Neural crest cell (in vitro differentiated cells): ENCODE data around the gene SVIL. TPM values are rescaled to one million over a fixed set of nuclear protein-coding genes. Genes with fewer than 3 reads are reported as not detected.
A peak's percentile ranks its signal among the peaks of the same experiment; 100 is the strongest.

Experiments used
- DNase-seq: peaks from one replicate; pipeline ENCODE4 v3.0.0; 2021; ENCODE audit warnings: low read depth, mixed read lengths, low spot score
- H3K27ac Mint-ChIP-seq: one replicate; pipeline ENCODE4 v1.8.0; 2021; ENCODE audit warnings: mild to moderate bottlenecking, mixed read lengths; ENCODE audit not compliant: unreplicated experiment
- H3K27me3 Mint-ChIP-seq: 2 replicates; pipeline ENCODE4 v1.8.0; 2021; ENCODE audit warnings: low read depth, mild to moderate bottlenecking, mixed read lengths
- H3K36me3 Mint-ChIP-seq: 2 replicates; pipeline ENCODE4 v1.8.0; 2021; ENCODE audit warnings: low read depth, mild to moderate bottlenecking, mixed read lengths
- H3K4me1 Mint-ChIP-seq: 2 replicates; pipeline ENCODE4 v1.8.0; 2021; ENCODE audit warnings: mixed read lengths
- H3K4me3 Mint-ChIP-seq: one replicate; pipeline ENCODE4 v1.8.0; 2021; ENCODE audit warnings: mild to moderate bottlenecking, mixed read lengths
- H3K9me3 Mint-ChIP-seq: 2 replicates; pipeline ENCODE4 v1.8.0; 2021; ENCODE audit warnings: mixed read lengths
- CTCF ChIP-seq: fragments of 200-600 bp; sonication (generic); conservative IDR thresholded peaks from 2 replicates; pipeline ENCODE4 v1.5.0; 2021; ENCODE audit warnings: antibody characterized with exemption, mild to moderate bottlenecking
- total RNA-seq: library from RNA; stranded (reverse); gene quantifications from 2 replicates; pipeline ENCODE4 v1.2.1, GENCODE V29; 2021

Gene SVIL
- total RNA-seq, 1 donor from 2014 or later, result 57.5 TPM

DNA sequence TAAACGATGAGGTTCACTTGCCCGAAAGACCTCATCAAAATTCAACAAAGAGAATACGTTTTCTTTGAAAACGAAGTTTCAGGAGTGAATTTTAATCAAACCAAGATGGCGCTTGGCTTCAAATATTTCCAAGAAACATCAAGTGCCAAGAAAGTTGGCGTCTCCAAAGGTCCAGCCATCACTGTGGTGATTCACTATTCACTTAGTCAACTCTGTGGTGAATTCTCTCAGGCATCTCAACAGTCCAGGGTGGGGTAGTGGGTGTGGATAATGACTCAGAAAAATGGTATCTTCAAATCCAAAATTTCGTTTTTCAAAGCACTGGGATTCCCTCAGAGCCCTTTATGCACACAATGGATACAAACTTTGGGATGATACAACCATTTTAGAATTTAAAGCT lies 133.1 kb downstream of the SVIL start:
- DNase-seq, result no peak
- Mint-ChIP-seq H3K36me3 (peaks cover 26% of the 10 kb centered on the region), H3K4me1 (peaks cover 26% of the 10 kb centered on the region), H3K27me3 (no peaks in the 10 kb centered on the region), H3K4me3 (no peak overlapping the region), H3K9me3 (peaks cover 7% of the 10 kb centered on the region), H3K27ac (no peak overlapping the region)
- TF ChIP-seq CTCF, result no peak

DNA sequence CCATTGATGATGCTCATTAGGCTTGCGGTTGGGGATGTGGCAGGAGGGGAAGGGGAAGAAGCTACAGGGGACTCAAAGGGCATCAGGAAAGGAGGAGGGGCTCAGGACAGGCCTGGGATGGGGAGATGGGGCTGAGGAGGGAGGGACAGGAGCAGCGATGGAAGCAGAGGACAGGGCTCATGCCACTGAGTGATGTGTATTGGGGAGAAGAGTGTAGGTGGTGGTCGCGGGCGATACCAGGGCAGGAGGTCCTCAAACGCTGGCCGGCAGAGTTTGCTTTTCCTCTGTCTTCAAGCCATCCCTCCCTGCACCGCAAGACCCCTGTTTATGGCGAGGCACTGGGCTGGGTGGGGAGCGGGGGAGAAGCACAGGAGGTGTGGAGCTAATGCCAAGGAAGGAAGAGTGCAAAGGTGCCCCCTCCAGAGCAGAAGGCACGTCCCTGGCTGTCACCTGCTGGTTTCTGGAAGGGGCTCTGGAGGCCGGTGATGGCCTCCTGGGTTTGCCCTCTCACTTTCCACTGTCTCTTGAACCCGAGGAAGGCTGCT lies 134.7 kb downstream of the SVIL start:
- Mint-ChIP-seq H3K36me3 (peaks cover 21% of the 10 kb centered on the region), H3K27me3 (no peaks in the 10 kb centered on the region), H3K9me3 (peaks cover 4% of the 10 kb centered on the region), H3K4me3 (peak overlapping the region; percentile 6), H3K27ac (no peak overlapping the region), H3K4me1 (peaks cover 33% of the 10 kb centered on the region)
- TF ChIP-seq CTCF, result no peak
- no peak for DNase-seq

GRCh38 chr10:29496341-29497162 lies 138.2 kb downstream of the SVIL start:
- TF ChIP-seq CTCF, result peak; percentile 92
- Mint-ChIP-seq H3K27me3 (no peaks in the 10 kb centered on the region), H3K27ac (no peak overlapping the region)

DNA sequence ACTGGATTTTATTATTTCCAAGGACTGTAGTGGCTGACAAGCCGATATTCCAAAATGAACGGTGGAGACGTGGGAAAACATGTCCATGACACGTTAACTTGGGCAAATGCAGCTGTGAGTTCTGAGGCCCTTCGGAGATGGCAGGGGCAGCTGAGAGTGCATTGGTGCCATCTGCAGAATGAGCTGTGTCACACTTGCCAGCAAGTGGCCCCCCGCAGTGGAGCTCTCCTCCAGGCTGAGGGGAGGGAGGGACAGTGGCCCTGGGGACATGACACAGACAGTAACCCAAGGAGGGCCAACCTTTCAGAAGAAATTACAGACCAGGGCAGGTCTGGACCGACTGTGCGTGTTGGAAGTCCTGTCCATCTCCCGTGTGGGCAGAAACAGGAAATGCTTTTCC lies 139.4 kb downstream of the SVIL start:
- Mint-ChIP-seq H3K4me1 (peaks cover 11% of the 10 kb centered on the region), H3K27me3 (no peaks in the 10 kb centered on the region), H3K36me3 (peaks cover 18% of the 10 kb centered on the region), H3K9me3 (no peaks in the 10 kb centered on the region), H3K27ac (no peak overlapping the region), H3K4me3 (no peak overlapping the region)
- no peak for DNase-seq
- TF ChIP-seq CTCF, result no peak

More at GRCh38 chr10:29496341-29497162, 138.2 kb downstream of the SVIL start:
- H3K4me1 Mint-ChIP-seq, result peaks cover 11% of the 10 kb centered on the region
- H3K9me3 Mint-ChIP-seq, result no peaks in the 10 kb centered on the region
- H3K4me3 Mint-ChIP-seq, result no peak overlapping the region
- H3K36me3 Mint-ChIP-seq, result peaks cover 12% of the 10 kb centered on the region
- DNase-seq, result peak; percentile 83

- no peaks in the 10 kb centered on the region for H3K27me3 Mint-ChIP-seq
- no peak for DNase-seq
- H3K36me3 Mint-ChIP-seq, result peaks cover 14% of the 10 kb centered on the region
- no peak overlapping the region for H3K27ac Mint-ChIP-seq
- H3K4me1 Mint-ChIP-seq, result peaks cover 11% of the 10 kb centered on the region
- H3K4me3 Mint-ChIP-seq, result no peak overlapping the region
- no peak for TF ChIP-seq CTCF
- no peaks in the 10 kb centered on the region for H3K9me3 Mint-ChIP-seq
These were observed 141.1 kb downstream of the SVIL start for GRCh38 chr10:29493697-29494096.
